H9 (cell line): ENCODE data around the gene SCYGR4. TPM values are rescaled to one million over a fixed set of nuclear protein-coding genes. Genes with fewer than 3 reads are reported as not detected.

ENCODE experiments used
- total RNA-seq: library from RNA; stranded (reverse); gene quantifications from 2 replicates; pipeline ENCODE4 v1.2.1, GENCODE V29; 2021

SCYGR4 gene
- total RNA-seq, 1 experiment from 2014 or later = not detected

Other genes with a start within 250 kb of the SCYGR4 start
- gene TM4SF20, start 238.2 kb upstream of the SCYGR4 start, total RNA-seq = not detected in 2 replicates
- not detected in 2 replicates for gene SCYGR1, start 229.5 kb upstream of the SCYGR4 start, total RNA-seq
- gene AGFG1, start 145.3 kb upstream of the SCYGR4 start, total RNA-seq = 106 and 109 TPM in 2 replicates
- gene SCYGR2, start 18.6 kb upstream of the SCYGR4 start, total RNA-seq = not detected in 2 replicates
- gene SCYGR3, start 2.7 kb upstream of the SCYGR4 start, total RNA-seq = not detected in 2 replicates
- gene SCYGR5, start 49.3 kb downstream of the SCYGR4 start, total RNA-seq = not detected in 2 replicates
- 1.8 and 2.3 TPM in 2 replicates for gene SLC19A3, start 100.5 kb downstream of the SCYGR4 start, total RNA-seq
- gene SCYGR6, start 107.3 kb downstream of the SCYGR4 start, total RNA-seq = not detected in 2 replicates
- not detected in 2 replicates for gene SCYGR7, start 110.8 kb downstream of the SCYGR4 start, total RNA-seq
- not detected in 2 replicates for gene SCYGR8, start 128.4 kb downstream of the SCYGR4 start, total RNA-seq
- gene CCL20, start 196.3 kb downstream of the SCYGR4 start, total RNA-seq = not detected in 2 replicates